AG10803 (cell line): ENCODE data around the gene NHSL2.

ENCODE experiments used
- DNase-seq: peaks from one replicate; pipeline ENCODE4 v3.0.0; 2010; ENCODE audit warnings: low read depth
- H3K4me3 ChIP-seq: 2 replicates; pipeline ENCODE4 v1.5.1; 2011; ENCODE audit warnings: mild to moderate bottlenecking, low read length, control low read depth
- CTCF ChIP-seq: conservative IDR thresholded peaks from 2 replicates; pipeline ENCODE4 v1.5.1; 2011; ENCODE audit warnings: mild to moderate bottlenecking, low read length, control low read depth, inconsistent platforms

The NHSL2 gene

GRCh38 chrX:72080800-72081199 lies 170.2 kb downstream of the NHSL2 start:
- H3K4me3 ChIP-seq, result no peak overlapping the region
- DNase-seq, result no peak
- TF ChIP-seq CTCF, result no peak

- no peak for DNase-seq
- TF ChIP-seq CTCF, result no peak
- H3K4me3 ChIP-seq, result no peak overlapping the region
These were observed 171.1 kb downstream of the NHSL2 start for GRCh38 chrX:72081605-72082320.

- no peak for DNase-seq
- no peak overlapping the region for H3K4me3 ChIP-seq
- no peak for TF ChIP-seq CTCF
These were observed 172.6 kb downstream of the NHSL2 start for GRCh38 chrX:72083291-72083690.

- TF ChIP-seq CTCF, result no peak
- H3K4me3 ChIP-seq, result no peak overlapping the region
- DNase-seq, result no peak
These were observed 173.5 kb downstream of the NHSL2 start for GRCh38 chrX:72084114-72084513.

GRCh38 chrX:72086995-72087394 lies 176.3 kb downstream of the NHSL2 start:
- DNase-seq, result no peak
- no peak overlapping the region for H3K4me3 ChIP-seq
- TF ChIP-seq CTCF, result no peak

GRCh38 chrX:72088761-72089160 lies 178.1 kb downstream of the NHSL2 start:
- H3K4me3 ChIP-seq, result no peak overlapping the region
- TF ChIP-seq CTCF, result no peak
- no peak for DNase-seq

GRCh38 chrX:72089254-72089653 lies 178.6 kb downstream of the NHSL2 start:
- DNase-seq, result no peak
- no peak overlapping the region for H3K4me3 ChIP-seq
- no peak for TF ChIP-seq CTCF
